ENCODE data around the gene BCL2L1. TPM values are rescaled to one million over a fixed set of nuclear protein-coding genes. Genes with fewer than 3 reads are reported as not detected.
A peak's percentile ranks its signal among the peaks of the same experiment; 100 is the strongest.
"Not testable (repeated sequence)": the region's sequence is repeated elsewhere in the genome, so short reads cannot be mapped to it uniquely, and the experiment has no call there.

Gene BCL2L1
- total RNA-seq, 1 donor = 37.6 TPM

DNA sequence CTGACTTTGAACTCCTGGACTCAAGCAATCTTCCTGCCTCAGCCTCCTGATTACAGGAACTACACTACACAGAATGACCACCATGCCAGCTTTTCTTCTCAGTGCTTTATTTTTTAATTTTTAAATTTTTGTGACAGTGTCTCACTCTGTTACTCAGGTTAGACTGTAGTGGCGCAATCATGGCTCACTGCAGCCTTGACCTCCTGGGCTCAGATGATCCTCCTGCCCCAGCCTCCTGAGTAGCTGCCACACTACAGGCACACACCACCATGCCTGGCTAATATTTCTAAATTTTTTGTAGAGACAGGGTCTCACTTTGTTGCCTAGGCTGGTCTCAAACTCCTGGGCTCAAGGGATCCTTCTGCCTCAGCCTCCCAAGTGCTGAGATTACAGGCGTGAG is 53.7 kb downstream of the BCL2L1 start:
- H3K4me3 ChIP-seq (ENCODE audit: low read length); H3K27me3 ChIP-seq (ENCODE audit: insufficient read depth, low read length); H3K9me3 ChIP-seq (ENCODE audit: low read depth, low read length): not testable (repeated sequence)
- peaks cover 42% of the 10 kb centered on the region for H3K4me1 ChIP-seq (ENCODE audit: insufficient read depth, low read length)

- no peak overlapping the region for H3K4me3 ChIP-seq (ENCODE audit: low read length)
- peaks cover 29% of the 10 kb centered on the region for H3K4me1 ChIP-seq (ENCODE audit: insufficient read depth, low read length)
- H3K27me3 ChIP-seq (ENCODE audit: insufficient read depth, low read length) = no peaks in the 10 kb centered on the region
- H3K9me3 ChIP-seq (ENCODE audit: low read depth, low read length) = no peaks in the 10 kb centered on the region
These were observed 55.1 kb downstream of the BCL2L1 start for GRCh38 chr20:31667315-31668285.

- Histone ChIP-seq H3K4me3 (ENCODE audit: low read length) (no peak overlapping the region), H3K9me3 (ENCODE audit: low read depth, low read length) (no peaks in the 10 kb centered on the region), H3K27me3 (ENCODE audit: insufficient read depth, low read length) (no peaks in the 10 kb centered on the region), H3K4me1 (ENCODE audit: insufficient read depth, low read length) (peaks cover 35% of the 10 kb centered on the region)
These were observed 56.2 kb downstream of the BCL2L1 start for GRCh38 chr20:31666258-31667042.

DNA sequence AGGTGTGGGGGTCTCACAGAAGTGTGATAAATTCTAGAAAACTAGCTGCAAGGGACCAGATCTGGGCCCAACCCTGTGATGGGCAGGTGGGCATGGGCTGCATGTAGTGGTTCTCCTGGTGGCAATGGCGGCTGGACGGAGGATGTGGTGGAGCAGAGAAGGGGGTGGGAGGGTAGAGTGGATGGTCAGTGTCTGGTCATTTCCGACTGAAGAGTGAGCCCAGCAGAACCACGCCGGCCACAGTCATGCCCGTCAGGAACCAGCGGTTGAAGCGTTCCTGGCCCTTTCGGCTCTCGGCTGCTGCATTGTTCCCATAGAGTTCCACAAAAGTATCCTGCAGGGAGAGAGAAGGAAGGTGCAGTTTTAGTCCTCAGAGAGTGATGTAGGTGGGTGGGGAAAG is 56.9 kb downstream of the BCL2L1 start:
- Histone ChIP-seq H3K4me3 (ENCODE audit: low read length) (no peak overlapping the region), H3K27me3 (ENCODE audit: insufficient read depth, low read length) (no peaks in the 10 kb centered on the region), H3K4me1 (ENCODE audit: insufficient read depth, low read length) (peaks cover 41% of the 10 kb centered on the region), H3K9me3 (ENCODE audit: low read depth, low read length) (no peaks in the 10 kb centered on the region)

GRCh38 chr20:31664696-31665354 is 57.8 kb downstream of the BCL2L1 start:
- Histone ChIP-seq H3K27me3 (ENCODE audit: insufficient read depth, low read length) (no peaks in the 10 kb centered on the region), H3K4me1 (ENCODE audit: insufficient read depth, low read length) (peaks cover 41% of the 10 kb centered on the region), H3K4me3 (ENCODE audit: low read length) (no peak overlapping the region), H3K9me3 (ENCODE audit: low read depth, low read length) (no peaks in the 10 kb centered on the region)

DNA sequence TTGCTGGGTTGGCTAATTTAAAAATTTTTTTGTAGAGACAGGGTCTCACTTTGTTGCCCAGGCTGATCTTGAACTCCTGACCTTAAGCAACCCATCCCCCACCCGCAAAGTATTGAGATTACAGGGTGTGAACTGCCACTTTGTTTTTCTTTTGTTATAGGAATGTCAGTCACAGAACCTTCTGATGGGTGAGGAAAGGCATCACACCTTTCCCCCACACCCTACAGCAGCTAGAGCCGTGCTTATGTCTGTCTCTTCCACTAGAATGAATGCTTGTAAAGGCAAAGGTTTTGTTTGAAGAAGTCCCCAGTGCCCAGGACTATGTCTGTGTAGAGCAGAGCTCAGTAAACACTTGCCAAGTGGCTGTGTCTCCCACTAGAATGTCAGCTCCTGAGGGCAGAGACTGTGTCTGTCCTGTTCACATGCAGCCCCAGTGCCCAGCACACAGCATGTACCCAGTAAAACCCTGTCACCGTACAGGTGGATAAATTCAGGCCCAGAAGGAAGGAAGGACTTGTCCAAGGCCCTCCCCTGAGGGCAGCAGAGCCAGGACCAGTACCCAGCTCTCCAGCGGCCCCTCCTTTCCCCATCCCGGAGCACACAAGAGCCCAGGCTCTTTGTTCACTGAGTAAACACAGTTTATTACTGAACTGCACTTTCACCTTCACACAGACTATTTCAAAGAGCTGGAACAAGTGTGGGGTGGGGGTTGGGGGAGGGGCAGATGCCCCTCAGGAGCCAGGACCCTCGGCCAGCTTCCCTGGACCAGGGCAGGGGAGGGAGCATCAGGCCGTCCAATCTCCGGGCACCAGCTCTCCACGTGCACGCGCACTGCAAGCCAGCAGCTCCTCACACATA is 58.6 kb downstream of the BCL2L1 start:
- no peaks in the 10 kb centered on the region for H3K9me3 ChIP-seq (ENCODE audit: low read depth, low read length)
- peaks cover 41% of the 10 kb centered on the region for H3K4me1 ChIP-seq (ENCODE audit: insufficient read depth, low read length)
- no peaks in the 10 kb centered on the region for H3K27me3 ChIP-seq (ENCODE audit: insufficient read depth, low read length)
- no peak overlapping the region for H3K4me3 ChIP-seq (ENCODE audit: low read length)

- Histone ChIP-seq H3K9me3 (ENCODE audit: low read depth, low read length) (no peaks in the 10 kb centered on the region), H3K27me3 (ENCODE audit: insufficient read depth, low read length) (no peaks in the 10 kb centered on the region), H3K4me3 (ENCODE audit: low read length) (no peak overlapping the region), H3K4me1 (ENCODE audit: insufficient read depth, low read length) (peaks cover 40% of the 10 kb centered on the region)
These were observed 59.2 kb downstream of the BCL2L1 start for GRCh38 chr20:31663524-31663837.

DNA sequence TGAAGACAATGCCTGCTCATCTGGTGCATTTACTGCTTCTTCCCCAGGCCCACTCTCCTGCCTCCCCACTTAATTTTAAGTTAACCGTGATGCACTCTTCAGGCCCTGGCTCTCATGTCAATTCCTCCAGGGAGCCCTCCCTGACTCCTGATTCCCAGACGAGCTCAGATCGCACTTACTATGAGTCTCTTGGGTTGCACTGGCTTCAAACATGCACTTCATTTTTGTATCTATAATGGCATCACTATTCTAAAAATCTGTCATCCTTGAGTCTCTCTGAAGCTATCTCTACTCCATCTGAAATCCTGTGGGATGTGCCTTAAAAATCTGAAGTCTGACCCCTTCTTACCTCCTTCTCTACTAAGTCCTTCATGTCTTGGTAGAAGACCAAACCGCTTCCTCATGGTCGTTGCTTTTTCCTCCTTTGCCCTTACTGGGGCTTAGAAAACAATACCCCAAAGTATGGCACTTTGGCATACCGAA is 60.3 kb downstream of the BCL2L1 start:
- H3K4me1 ChIP-seq (ENCODE audit: insufficient read depth, low read length) = peaks cover 30% of the 10 kb centered on the region
- no peak overlapping the region for H3K4me3 ChIP-seq (ENCODE audit: low read length)
- H3K27me3 ChIP-seq (ENCODE audit: insufficient read depth, low read length) = no peaks in the 10 kb centered on the region

DNA sequence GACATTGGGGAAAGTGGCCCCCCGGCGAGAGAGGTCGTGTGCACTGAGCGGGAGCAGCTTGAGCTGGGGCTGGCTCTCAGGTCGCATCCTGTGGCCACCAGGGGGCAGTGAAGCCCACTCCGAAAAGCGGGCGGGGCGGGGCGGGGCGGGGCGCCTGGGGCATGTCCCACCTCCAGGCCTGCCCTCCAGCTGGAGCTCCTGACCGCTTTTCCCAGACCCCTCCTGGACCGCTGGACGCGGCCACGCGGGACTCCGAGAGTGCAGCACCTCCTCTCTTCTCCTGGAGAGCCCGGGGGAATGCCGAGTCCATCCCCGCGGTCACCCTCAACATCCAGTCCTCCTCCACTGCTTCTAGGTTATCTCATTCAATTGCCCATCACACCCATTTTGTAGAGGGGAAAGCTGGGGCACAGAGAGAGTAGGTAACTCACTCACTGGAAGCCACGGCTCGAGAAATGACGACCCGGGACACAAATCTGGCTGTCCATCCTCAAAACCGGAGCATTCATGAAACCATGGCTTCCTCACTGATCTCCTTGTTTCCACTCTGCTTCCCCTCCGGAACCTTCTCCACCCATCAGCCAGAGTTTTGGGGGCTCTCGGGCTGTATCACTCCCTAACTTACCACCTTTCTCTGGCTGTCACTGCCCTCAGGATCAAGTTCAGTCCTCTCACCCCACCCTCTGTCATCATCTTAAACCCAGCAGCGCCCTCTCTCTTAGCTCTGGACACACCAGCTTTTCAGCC is 60.9 kb downstream of the BCL2L1 start:
- Histone ChIP-seq H3K4me3 (ENCODE audit: low read length) (peak overlapping the region; percentile 28), H3K9me3 (ENCODE audit: low read depth, low read length) (no peaks in the 10 kb centered on the region), H3K27me3 (ENCODE audit: insufficient read depth, low read length) (no peaks in the 10 kb centered on the region), H3K4me1 (ENCODE audit: insufficient read depth, low read length) (peaks cover 24% of the 10 kb centered on the region)

More for the DNA sequence above, 60.3 kb downstream of the BCL2L1 start:
- no peaks in the 10 kb centered on the region for H3K9me3 ChIP-seq (ENCODE audit: low read depth, low read length)

GRCh38 chr20:31654534-31654933 is 68.1 kb downstream of the BCL2L1 start:
- H3K4me1 ChIP-seq (ENCODE audit: insufficient read depth, low read length) = no peaks in the 10 kb centered on the region
- H3K27me3 ChIP-seq (ENCODE audit: insufficient read depth, low read length) = no peaks in the 10 kb centered on the region
- no peak overlapping the region for H3K4me3 ChIP-seq (ENCODE audit: low read length)
- no peaks in the 10 kb centered on the region for H3K9me3 ChIP-seq (ENCODE audit: low read depth, low read length)

DNA sequence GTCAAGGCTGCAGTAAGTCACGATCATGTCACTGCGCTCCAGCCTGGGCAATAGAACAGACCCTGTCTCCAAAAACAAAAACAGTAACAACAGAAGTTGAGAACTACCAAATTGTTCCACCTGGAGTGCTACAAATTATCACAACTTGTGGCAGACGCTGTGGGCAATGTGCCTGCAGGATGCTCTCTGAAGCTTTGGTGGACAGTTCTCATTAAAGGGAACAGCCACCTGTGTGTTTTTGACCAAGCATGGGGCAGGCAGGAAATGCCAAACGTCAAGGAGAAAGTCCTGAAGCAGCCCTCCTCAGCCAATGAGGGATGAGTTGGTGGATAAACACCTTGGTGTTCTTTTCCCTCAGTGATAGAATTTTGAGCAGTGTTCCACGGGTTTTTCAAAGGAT is 69.1 kb downstream of the BCL2L1 start:
- no peaks in the 10 kb centered on the region for H3K9me3 ChIP-seq (ENCODE audit: low read depth, low read length)
- no peaks in the 10 kb centered on the region for H3K27me3 ChIP-seq (ENCODE audit: insufficient read depth, low read length)
- no peaks in the 10 kb centered on the region for H3K4me1 ChIP-seq (ENCODE audit: insufficient read depth, low read length)
- no peak overlapping the region for H3K4me3 ChIP-seq (ENCODE audit: low read length)

DNA sequence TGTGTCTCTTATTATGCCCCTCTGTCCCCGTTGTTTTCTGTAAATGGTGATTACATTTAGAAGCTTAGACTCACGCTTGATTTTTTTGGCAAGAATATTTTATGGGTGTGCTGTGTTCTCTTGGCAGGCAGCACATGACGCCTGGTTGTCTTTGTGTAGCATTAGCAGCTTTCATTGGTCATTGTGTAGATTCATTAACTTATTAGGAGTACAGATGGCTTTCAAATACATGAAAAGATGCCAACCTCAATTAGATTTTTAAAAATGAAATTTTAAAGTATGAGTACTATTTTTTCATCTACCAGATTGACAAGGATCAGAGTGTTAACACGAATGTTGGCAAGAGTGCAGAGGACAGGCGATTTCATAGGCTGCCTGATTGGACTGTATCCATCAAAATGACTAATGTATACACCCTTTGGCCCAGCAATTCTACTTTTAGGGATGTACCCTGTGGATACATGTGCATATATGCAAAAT is 69.7 kb downstream of the BCL2L1 start:
- H3K9me3 ChIP-seq (ENCODE audit: low read depth, low read length) = no peaks in the 10 kb centered on the region
- no peaks in the 10 kb centered on the region for H3K27me3 ChIP-seq (ENCODE audit: insufficient read depth, low read length)
- H3K4me3 ChIP-seq (ENCODE audit: low read length) = no peak overlapping the region
- H3K4me1 ChIP-seq (ENCODE audit: insufficient read depth, low read length) = no peaks in the 10 kb centered on the region

- not testable (repeated sequence) for H3K4me3 ChIP-seq (ENCODE audit: low read length); H3K4me1 ChIP-seq (ENCODE audit: insufficient read depth, low read length)
These were observed 74.6 kb downstream of the BCL2L1 start for GRCh38 chr20:31648104-31648503.

DNA sequence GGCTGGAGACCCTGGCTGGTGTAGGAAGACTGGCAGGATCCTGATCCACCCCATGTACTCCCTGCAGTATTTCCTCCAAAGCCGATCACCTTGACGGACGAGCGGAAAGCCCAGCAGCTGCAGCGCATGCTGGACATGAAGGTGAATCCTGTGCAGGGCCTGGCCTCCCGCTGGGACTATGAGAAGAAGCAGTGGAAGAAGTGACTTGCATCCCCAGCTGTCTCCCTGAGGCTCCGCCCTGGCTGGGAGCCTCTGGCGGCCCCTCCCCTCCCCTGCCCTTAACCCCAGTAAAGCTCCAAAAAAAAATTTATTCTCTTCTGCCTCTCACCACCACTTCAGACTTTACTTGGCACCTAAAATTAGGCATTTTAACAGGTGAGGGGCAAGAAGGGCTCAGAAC is 78.0 kb downstream of the BCL2L1 start:
- Histone ChIP-seq H3K4me3 (ENCODE audit: low read length) (no peak overlapping the region), H3K9me3 (ENCODE audit: low read depth, low read length) (no peaks in the 10 kb centered on the region), H3K4me1 (ENCODE audit: insufficient read depth, low read length) (peaks cover 4% of the 10 kb centered on the region), H3K27me3 (ENCODE audit: insufficient read depth, low read length) (no peaks in the 10 kb centered on the region)

More at GRCh38 chr20:31648104-31648503, 74.6 kb downstream of the BCL2L1 start:
- not testable (repeated sequence) for H3K9me3 ChIP-seq (ENCODE audit: low read depth, low read length); H3K27me3 ChIP-seq (ENCODE audit: insufficient read depth, low read length)
